HG02588 (cell line): Measurements from ENCODE around the gene ZSCAN12.
"Not testable (repeated sequence)": the region's sequence is repeated elsewhere in the genome, so short reads cannot be mapped to it uniquely, and the experiment has no call there.

Experiments
- ATAC-seq: cut with Tn5 transposase; IDR thresholded peaks from one replicate; pipeline ENCODE4 v1.9.1; 2021; ENCODE audit warnings: mild to moderate bottlenecking, moderate library complexity; ENCODE audit not compliant: unreplicated experiment

ZSCAN12 gene

DNA sequence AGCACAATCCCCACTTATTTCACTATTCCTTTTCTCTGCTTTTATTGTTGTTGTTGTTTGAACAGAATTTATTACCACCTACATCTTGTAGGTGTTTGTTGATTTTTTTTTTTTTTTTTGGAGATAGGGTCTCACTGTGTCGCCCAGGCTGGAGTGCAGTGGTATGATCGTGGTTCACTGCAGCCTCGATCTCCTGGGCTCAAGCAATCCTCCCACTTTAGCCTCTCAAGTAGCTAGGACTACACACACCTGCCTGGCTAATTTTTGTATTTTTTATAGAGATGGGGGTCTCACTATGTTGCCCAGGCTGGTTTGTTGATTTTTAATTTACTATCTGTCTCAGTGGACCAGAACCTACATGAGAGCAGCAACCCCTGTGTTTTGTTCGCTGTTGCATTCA is 3.6 kb downstream of the ZSCAN12 start:
- no peak for ATAC-seq

DNA sequence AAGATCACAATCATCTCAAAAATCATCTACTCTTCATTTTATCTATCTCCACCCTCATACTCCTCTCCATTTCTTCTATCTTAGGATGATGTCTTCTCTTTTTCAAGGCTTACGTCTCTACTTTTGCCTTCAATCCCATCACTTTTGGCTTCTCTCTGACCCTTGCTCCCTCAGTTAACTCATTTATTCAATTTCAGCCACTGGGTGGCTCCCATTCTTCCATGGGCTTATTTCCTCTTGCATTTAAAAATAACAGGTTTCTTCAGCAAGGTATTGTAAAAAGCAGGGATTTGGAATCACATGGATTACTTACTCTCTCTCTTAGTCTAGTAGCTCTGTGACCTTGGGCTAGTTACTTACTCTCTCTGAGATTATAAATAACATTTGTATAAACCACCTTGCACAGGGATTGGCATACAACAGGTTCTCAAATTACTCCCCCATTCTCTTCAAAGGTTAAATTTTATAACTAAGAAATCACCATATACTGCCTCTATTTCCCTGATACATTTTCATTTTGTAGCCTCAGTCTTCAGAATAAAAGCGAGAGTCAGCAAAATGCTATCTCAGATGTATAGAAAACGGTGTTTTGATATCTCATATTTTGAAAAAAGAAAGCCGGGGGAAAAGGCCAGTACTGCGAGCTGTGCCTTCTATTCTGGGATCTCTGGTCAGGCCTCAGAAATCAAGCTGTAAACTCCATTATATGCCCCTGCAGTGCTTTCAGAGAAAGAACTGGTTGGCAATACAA is 5.5 kb downstream of the ZSCAN12 start:
- no peak for ATAC-seq

GRCh38 chr6:28390688-28391087 is 8.9 kb downstream of the ZSCAN12 start:
- no peak for ATAC-seq

DNA sequence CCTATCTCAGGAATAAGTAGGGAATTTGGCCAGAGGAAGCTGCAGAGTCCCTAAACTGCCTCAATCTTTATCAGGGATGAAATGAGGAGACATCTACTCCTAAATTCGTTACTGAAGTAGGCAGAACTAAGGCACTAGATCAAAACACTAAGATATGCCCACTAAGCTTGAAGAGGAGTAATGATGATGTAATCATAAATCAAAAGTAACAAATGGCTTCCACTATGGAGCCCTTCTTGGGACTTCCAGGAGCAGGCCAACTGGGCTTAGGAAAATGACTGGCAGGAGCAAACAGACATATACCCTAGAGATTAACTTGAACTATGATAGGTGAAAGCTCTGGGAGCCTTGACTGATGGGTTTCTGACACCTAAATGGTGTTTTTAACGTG is 15.4 kb downstream of the ZSCAN12 start:
- ATAC-seq, result no peak

- ATAC-seq, result peak; percentile 86
These were observed 16.1 kb downstream of the ZSCAN12 start for GRCh38 chr6:28383235-28384142.

DNA sequence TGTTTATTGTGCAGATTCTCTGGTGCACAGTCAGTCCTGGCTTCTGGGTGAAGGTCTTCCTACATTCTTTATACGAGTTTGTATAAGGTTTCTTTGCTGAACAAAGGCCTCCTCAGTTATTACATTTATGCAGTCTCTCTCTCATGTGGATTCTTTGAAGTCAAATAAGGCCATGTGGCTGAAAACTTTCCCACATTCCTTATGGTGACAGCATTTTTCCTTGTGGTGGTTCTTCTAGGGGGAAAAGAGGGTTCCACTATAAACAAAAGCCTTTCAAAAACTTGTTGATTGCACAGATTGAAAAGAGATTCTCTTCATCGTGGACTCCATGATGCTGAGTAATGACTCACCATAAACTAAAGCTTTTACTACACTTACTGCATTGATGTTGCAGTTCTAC is 19.2 kb downstream of the ZSCAN12 start:
- ATAC-seq, result no peak

GRCh38 chr6:28378644-28379043 is 20.9 kb downstream of the ZSCAN12 start:
- ATAC-seq, result no peak

DNA sequence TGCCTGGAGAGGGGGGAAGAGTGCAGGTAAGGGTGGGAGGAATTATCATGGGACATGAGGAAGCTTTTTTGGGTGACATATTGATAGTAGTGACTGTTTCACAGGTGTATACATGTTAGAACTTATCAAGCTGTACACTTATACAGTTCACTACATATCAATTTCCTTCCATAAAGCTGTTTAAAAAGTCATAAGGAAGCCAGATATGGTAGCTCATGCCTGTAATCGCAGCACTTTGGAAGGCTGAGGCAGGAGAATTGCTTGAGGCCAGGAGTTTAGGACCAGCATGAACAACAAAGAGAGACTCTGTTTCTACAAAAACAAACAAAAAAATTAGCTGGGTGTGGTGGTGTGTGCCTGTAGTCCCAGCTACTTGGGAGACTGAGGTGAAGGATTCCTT is 21.7 kb downstream of the ZSCAN12 start:
- ATAC-seq, result no peak

DNA sequence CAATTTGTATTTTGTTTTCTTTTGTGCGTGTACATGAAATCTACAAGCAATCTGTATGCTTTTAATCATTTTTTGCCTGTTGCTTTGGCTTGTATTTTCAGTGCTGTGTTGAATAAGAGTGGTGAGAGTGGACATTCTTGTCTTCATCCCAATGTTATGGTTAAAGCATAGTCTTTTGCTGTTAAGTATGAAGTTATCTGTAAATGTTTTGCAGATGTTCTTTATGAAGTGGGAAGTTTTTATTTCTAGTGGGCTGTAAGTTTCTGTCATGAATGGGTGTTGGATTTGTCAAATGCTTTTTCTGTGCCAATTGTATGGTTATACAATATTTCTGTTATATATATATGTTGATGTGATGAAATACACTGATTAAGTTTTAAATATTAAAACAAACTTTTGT is 25.6 kb downstream of the ZSCAN12 start:
- no peak for ATAC-seq

- no peak for ATAC-seq
These were observed 27.7 kb downstream of the ZSCAN12 start for GRCh38 chr6:28371706-28372451.

DNA sequence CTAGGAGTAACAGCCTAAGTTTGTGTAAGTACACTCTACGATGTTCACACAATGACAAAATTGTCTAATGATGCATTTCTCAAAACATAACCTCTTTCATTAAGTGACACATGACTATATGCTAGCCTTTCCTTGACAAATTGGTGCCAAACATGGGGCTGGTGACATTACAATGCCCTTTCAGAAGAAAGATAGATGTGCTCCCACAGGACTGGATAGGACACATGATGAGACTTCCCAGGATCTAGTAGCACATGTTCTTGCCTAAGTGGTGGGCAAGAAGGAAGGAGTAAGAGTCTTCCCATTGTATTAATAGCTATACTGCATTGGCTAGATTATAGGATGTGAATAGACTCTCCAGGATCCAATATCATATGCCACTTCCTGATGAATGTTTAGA is 28.3 kb downstream of the ZSCAN12 start:
- no peak for ATAC-seq

DNA sequence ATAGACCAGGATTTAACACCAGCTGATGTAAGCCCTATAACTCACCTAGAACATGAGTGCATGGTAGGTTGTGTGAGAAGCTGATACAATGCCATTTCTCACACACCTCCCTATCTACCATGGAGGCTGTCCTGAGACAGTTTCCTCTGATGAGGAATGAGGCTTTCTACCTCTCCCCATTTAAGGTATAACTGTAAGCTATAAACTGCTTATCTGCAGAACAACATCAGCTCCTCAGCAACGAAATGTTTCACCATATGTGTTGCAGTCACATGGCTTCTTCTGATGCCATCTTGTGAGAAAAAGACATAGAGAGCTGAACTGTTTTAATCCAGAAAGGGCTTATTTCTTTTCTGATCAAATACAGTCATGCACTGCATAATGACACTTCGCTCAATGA is 29.1 kb downstream of the ZSCAN12 start:
- no peak for ATAC-seq

- ATAC-seq, result no peak
These were observed 30.1 kb downstream of the ZSCAN12 start for GRCh38 chr6:28369463-28369862.

DNA sequence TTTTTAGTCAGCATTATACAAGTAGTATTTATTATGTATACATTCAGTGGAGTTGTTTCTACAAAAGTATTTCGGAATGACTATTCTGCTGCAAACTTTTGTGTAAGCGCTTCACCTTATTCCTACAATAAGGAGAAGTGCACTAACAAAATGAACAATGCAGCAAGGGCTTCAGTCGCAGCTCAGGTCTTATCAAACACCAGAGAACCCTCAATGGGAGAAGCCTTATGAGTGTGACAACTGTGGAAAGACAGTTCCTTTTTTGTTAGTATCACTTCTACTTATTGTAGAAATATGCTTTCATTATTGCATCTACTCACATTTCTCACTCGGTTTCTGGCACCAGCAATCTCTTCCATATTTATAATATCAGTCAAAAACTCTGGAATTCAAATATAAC is 31.0 kb downstream of the ZSCAN12 start:
- ATAC-seq, result no peak

- not testable (repeated sequence) for ATAC-seq
These were observed 34.0 kb downstream of the ZSCAN12 start for GRCh38 chr6:28365590-28365989.

DNA sequence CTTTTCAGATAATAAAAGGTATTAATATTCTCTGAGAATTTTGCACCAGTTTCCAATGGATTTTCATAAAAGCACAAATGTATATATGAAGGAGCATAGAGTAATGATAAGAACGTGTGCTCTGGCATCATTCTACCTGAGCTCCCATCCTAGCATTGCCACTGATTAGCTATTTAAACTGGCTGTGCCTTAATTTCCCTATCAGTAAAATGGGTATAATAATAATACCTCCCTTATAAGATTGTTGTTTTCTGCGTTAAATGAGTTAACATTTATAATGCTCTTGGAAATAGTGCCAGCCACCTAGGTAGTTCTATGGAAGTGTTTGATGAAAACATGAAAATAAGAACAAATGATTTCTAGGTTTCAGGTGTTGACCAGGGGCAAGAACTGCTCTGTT is 38.6 kb downstream of the ZSCAN12 start:
- ATAC-seq, result no peak

DNA sequence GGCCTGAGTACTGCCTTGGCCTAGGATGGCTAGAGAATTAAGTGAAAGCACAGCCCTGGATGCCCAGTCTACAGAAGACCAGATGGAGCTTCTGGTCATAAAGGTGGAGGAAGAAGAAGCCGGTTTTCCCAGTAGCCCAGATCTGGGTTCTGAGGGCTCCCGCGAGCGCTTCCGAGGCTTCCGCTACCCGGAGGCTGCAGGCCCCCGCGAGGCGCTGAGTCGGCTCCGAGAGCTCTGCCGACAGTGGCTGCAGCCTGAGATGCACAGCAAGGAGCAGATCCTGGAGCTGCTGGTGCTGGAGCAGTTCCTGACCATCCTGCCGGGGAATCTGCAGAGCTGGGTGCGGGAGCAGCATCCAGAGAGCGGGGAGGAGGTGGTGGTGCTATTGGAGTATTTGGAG is 40.0 kb downstream of the ZSCAN12 start:
- not testable (repeated sequence) for ATAC-seq

DNA sequence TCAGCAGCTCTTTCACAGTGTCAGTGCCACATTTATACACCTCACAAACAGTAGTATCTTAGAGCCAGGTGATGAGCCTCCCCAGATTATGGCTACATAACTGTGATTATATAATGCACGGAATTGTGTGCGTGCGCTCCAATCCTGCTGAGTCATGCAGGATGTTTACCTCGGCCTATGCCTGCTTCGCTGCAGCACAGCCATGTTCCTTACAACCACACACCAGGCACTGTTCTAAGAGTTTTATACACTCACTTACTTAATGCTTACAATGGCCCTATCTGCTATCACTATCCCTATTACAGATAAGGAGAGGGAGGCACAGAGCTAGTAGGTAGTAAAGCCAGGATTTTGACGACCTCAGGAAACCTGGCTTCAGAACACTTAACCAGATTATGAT is 42.5 kb downstream of the ZSCAN12 start:
- ATAC-seq, result no peak

DNA sequence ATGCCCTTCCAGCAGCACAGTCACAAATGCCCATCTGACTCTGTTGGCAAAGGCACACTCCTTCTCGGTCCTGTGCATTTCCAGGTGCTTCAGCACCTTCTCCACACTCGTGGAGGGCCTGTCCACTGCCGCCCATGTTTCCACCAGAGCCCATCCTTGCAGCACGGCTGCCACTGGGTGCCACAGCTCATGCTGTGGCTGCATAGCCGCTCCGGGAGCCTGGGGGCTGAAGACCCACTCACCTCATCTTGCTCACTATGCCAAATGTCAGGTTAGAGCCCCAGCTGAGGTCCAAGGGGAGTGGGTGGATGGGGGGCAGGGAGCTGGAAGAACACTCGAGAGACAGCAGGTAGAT is 42.9 kb downstream of the ZSCAN12 start:
- no peak for ATAC-seq

DNA sequence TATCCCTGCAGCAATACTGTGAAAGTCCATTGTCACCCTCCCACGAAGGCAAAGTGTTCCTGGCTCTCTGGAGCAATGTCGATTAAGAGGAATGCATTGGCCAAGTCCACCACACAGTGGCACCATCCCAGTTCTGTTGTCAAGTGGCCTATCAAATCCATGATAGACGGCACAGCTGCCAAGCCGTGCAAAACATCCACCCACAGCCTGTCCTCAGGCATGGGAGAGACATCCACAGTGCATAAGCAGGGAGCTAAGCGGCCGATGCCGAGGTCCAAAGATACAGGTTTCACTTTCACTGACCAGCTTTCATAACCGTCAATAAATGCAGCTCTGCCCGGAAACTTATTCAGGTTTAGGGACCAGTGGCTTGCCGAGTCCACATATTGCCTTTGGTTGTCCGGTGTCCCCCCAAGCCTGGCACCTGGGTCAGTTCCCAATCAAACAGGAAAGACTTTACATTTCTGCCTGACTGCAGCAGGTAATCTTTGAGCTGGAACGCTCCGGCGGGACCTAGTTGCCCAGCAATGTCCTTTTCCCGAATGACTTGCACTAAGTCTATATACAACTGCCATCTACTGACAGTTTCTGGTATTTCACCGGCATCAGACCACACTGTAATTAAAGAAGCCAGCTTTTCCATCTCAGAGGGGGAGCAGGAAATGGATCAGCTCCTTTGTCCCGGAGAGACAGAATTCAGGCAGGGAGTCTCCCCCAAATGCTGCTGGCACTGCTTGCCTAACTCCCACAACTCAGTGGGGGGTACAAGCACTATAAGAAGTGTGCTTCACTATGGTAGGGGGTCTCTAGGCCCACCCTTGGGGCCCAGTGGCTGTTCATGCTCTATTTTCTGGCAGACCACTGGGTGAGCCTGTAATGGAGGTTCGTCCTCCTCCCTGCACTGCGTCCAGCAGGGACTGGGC is 43.5 kb downstream of the ZSCAN12 start:
- no peak for ATAC-seq
